ENCODE data around the gene GSTP1. TPM values are rescaled to one million over a fixed set of nuclear protein-coding genes. Genes with fewer than 3 reads are reported as not detected.
A peak's percentile ranks its signal among the peaks of the same experiment; 100 is the strongest.
"Not testable (repeated sequence)": the region's sequence is repeated elsewhere in the genome, so short reads cannot be mapped to it uniquely, and the experiment has no call there.

Gene GSTP1
- total RNA-seq, 1 donor from 2014 or later = 972 TPM

DNA sequence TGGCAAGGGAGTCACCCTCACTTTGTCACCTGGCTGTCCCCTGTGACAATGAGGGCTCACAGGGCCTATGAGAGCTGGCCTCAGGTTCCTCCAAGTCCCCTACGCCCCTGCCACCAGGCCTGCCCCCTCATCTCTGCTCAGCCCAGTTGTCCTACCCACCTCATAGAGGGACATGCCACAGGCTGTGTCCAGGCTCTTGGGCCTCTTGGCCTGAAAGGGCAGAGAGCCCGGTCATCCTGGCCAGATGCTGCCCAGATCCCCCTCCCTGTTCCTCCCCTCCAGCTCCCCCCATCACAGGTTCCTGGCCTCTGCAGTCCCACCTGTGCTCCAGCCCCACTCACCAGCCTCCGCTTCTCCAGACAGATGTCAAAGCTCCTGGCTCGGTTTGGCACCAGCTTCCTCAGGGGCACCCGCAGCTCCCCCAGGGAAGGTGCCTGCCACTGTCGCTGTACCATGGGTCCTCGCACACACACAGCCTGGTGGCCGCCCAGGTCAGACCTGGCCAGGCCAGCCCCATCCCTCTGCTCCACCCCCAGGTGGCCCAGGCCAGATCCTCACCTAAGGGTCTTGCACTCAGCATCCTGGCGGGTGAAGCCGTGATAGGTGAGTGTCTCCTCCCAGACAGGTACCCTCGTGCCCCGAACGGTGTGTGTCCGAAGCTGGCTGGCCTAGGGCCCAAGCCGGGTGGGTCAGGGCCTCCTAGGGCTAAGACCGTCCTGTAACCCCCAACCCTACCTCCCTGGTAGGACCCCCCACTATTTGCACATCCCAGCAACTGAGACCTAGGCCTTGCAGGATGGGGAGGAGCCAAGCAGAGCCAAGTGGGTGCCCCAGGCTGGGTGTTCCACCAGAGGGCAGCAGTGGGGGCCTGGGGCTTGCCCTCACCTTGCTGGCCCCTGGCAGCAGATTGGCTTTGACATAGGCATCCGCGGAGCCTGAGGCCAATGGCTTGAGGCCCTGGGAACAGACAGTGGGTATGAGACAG, 31.4 kb downstream of the GSTP1 start:
- DNase-seq (ENCODE audit: low read depth in 2 of 2) = no peak

- no peak for DNase-seq (ENCODE audit: low read depth in 2 of 2)
Observed at GRCh38 chr11:67615728-67616430, 32.3 kb downstream of the GSTP1 start.

DNA sequence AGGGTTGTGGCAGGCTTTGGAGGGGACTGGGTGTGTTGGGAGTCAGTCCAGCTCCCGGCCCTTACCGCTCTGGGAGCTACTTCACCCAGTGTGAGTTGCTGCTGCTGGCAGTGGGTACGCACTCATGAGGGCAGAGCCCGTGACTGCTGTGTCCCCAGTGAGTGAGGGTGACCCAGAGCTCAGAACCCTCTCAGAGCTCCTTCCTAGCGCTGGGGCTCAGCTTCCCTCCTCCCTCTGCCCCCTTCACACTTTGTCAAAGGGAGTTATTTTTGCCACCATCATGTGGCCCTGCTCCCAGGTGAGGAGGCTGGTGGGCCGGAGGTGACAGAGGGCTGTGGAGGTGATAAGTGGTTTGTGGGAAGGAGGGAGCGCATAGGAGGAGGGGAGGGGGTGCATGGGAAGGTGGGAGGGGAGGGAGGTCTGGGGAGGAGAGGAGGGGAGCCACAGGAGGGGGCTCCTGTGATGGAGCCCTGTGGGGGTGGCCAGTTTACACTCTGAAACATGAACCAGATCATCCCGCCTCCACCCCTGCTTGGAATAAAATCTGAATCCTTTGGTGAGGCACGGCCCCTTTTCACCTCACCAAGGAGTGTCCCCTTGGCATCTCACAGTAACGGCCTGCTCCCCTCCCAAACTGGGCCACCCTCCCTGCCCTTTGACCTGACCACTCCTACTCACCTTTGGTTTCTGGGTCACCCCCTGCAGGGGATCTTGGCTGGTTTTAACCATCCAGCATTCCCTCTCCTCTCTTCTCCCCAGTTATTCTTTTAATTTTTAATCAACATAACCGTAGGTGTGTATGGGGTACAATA, 33.0 kb downstream of the GSTP1 start:
- DNase-seq (ENCODE audit: low read depth in 2 of 2) = no peak

- DNase-seq (ENCODE audit: low read depth in 2 of 2) = no peak
Observed at GRCh38 chr11:67617243-67617953, 33.8 kb downstream of the GSTP1 start.

- not testable (repeated sequence) for DNase-seq (ENCODE audit: low read depth in 2 of 2)
Observed at GRCh38 chr11:67618901-67619659, 35.5 kb downstream of the GSTP1 start.

GRCh38 chr11:67619683-67620618, 36.3 kb downstream of the GSTP1 start:
- DNase-seq (ENCODE audit: low read depth in 2 of 2) = not testable (repeated sequence)

DNA sequence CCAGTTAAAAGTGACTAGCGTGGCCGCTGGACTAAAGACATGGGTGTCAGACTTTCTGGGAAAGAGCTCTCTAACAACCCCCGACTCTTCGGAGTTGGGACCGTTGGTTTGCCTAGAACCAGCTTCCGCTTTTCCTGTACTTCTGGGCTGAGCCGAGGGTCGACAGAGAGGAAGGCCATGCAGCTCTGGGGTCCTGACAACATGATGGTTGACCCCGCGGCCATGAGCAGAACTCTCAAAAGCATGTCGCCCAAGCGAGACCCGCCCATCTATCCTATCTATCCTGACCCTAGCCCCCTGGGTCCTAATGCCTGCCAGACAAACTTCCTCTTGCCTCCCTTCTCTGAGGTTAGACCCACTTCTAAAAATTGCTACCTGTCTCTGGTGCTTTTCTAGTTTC, 37.0 kb downstream of the GSTP1 start:
- not testable (repeated sequence) for DNase-seq (ENCODE audit: low read depth in 2 of 2)

GRCh38 chr11:67621928-67622327, 38.3 kb downstream of the GSTP1 start:
- not testable (repeated sequence) for DNase-seq (ENCODE audit: low read depth in 2 of 2)

DNA sequence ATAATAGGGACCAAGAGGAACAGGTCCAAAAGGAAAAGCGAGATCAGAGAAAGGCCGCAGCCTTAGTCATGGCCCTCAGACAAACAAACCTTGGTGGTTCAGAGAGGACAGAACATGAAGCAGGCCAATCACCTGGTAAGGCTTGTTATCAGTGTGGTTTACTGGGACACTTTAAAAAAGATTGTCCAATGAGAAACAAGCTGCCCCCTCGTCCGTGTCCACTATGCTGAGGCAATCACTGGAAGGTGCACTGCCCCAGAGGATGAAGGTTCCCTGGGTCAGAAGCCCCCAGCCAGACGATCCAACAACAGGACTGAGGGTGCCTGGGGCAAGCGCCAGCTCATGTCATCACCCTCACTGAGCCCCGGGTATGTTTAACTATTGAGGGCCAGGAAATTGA, 39.3 kb downstream of the GSTP1 start:
- DNase-seq (ENCODE audit: low read depth in 2 of 2) = not testable (repeated sequence)

GRCh38 chr11:67623795-67624194, 40.2 kb downstream of the GSTP1 start:
- DNase-seq (ENCODE audit: low read depth in 2 of 2) = not testable (repeated sequence)

DNA sequence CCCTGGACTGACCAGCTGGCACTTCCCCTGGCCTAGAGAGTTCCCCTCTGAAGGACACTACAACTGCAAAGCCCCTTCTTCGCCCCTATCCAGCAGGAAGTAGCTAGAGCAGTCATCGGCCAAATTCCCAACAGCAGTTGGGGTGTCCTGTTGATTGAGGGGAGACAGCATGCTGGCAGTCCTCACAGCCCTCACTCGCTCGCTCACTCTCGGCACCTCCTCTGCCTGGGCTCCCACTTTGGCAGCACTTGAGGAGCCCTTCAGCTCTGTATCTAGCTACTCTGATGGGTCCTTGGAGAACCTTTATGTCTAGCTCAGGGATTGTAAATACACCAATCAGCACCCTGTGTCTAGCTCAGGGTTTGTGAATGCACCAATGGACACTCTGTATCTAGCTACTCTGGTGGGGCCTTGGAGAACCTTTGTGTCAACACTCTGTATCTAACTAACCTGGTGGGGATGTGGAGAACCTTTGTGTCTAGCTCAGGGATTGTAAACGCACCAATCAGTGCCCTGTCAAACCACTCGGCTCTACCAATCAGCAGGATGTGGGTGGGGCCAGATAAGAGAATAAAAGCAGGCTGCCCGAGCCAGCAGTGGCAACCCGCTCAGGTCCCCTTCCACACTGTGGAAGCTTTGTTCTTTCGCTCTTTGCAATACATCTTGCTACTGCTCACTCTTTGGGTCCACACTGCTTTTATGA, 42.7 kb downstream of the GSTP1 start:
- not testable (repeated sequence) for DNase-seq (ENCODE audit: low read depth in 2 of 2)

- DNase-seq (ENCODE audit: low read depth in 2 of 2) = no peak
Observed at GRCh38 chr11:67626970-67627369, 43.4 kb downstream of the GSTP1 start.

DNA sequence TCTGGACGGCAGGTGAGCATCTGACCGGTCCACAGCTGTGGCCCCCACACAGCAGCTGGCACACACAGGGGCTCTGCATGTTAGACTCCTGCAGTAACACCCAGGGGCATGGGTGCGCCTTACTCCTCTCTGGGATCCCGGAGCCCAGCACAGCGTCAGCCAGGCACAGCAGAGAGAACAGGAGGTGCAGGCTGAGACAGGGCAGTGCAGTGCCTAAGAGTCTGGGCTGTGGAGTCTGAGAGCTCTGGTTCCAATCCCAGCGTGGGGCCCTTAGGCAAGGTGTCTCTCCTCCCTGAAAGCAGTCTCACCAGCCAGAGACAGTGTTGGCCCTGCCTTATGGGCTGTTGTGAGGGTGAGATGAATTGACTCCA, 43.8 kb downstream of the GSTP1 start:
- DNase-seq (ENCODE audit: low read depth in 2 of 2) = no peak

GRCh38 chr11:67627812-67628624, 44.4 kb downstream of the GSTP1 start:
- no peak for DNase-seq (ENCODE audit: low read depth in 2 of 2)

GRCh38 chr11:67628710-67629385, 45.2 kb downstream of the GSTP1 start:
- DNase-seq (ENCODE audit: low read depth in 2 of 2) = no peak

DNA sequence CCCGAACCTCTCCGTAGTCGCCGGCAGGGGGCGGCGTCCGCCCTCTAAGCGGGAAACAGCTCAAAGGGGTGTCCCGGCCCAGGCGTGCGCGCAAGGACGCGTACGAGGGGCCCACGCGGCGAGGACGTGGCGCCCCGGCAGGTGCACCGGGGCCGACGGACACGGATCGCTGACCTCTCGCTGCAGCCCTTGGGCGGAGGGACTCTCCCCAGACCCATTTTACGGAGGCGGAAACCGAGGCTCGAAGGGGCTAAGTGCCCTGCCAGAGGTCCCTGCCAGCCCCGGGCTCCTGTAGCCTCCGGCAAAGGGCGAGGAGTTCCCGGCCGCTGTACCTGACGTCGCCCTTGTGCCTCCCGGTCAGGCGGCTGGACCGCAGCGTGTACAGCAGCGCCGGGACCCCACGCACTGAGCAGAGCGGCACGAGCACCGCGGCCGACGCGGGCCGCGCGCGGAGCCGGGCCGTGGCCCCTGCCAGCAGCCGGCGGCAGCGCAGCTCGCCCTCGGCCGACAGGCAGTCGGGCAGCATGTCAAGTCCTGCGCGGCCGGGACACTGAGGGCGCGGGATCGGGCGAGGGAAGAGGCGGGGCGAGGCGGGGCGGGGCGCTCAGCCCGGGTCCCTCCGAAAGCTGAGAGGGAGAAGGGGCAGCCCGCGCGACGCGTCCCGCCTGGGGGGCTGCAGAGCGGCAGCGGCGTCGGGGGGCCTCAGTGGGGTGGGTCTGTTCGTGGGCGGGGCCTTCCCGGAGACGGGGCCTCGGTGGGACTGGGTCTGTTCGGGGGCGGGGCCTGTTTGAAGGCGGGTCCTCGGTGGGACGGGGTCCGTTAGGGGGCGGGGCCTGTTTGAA, 46.0 kb downstream of the GSTP1 start, which contains the start of gene NUDT8:
TSS of gene NUDT8 (minus strand) at position 552 of the 842 bp plus-strand sequence. CDS start at position 526, 26 bp downstream.
- DNase-seq (ENCODE audit: low read depth in 2 of 2) = peak; percentile 55 to 84

All from dermis microvascular lymphatic vessel endothelial cell (primary cell).